Erythroblast (primary cell): ENCODE measurements around the gene TFF2.

Experiments used
- GATA1 ChIP-seq: IDR thresholded peaks from 2 replicates; pipeline ENCODE4 v1.6.1; 2011; ENCODE audit warnings: low read depth, mild to moderate bottlenecking, control low read depth, low read length, moderate library complexity
- POLR2A ChIP-seq: IDR thresholded peaks from 2 replicates; pipeline ENCODE4 v1.6.1; 2011; ENCODE audit warnings: mild to moderate bottlenecking, low read length

DNA sequence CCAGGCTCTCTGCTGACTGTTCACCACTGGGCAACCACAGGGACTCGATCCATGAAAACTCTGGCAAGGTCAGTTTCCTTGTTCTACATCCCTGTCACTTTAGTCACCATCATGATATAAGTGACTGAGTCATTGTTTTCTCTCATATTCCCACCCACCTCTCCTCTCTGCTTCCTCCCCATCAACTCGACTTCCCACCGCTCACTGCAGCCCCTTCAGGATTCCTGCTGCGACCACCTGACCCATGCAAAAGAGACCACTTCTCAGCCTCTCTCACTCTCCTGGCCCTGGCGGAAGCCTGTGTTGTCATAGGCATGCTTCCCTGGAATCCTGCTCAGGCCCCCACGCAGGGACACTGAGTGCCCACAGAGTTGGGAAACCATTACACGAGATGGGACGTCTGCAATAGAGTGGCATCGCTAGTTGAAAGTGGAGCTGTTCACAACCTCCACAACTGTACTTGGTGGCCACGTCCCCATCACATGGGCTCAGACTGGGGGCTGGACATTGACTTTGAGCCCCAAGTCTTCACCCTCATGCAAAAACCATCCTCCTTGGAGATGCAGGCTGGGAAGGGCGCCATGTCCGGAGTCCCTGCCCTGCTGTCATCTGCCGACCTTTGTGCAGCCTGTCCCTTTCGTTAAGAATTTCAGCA is 1.8 kb upstream of the TFF2 start:
- TF ChIP-seq POLR2A (no peak), GATA1 (no peak)
